K562 (cell line): Measurements from ENCODE around the gene SYMPK. TPM values are rescaled to one million over a fixed set of nuclear protein-coding genes. Genes with fewer than 3 reads are reported as not detected.

Experiments
- BACH1 ChIP-seq: fragments of 200-800 bp; sonication (Bioruptor generic); IDR thresholded peaks from 2 replicates; pipeline ENCODE4 v1.6.1; 2016; ENCODE audit warnings: missing genetic modification characterization, missing compliant biosample characterization
- CBX3 ChIP-seq, 2 experiments: IDR thresholded peaks; 1 replicate in 1 of 2; 2 replicates in 1 of 2; pipeline ENCODE4 v1.6.1; 2012; ENCODE audit warnings: inconsistent platforms in 2 of 2, low read length in 2 of 2, borderline replicate concordance in 1 of 2, control low read depth in 1 of 2
- HDAC2 ChIP-seq: fragments of 450-650 bp; IDR thresholded peaks from 2 replicates; pipeline ENCODE4 v1.6.1; 2016; ENCODE audit warnings: mild to moderate bottlenecking
- KDM4B ChIP-seq, 2 experiments: fragments of 450-650 bp in 1 of 2; sonication (generic) in 1 of 2; IDR thresholded peaks; 2 replicates each; pipeline ENCODE4 v1.6.1; 2016 to 2017; ENCODE audit warnings: borderline replicate concordance in 2 of 2, antibody characterized with exemption in 1 of 2, low read depth in 1 of 2, mild to moderate bottlenecking in 1 of 2
- MYC ChIP-seq, 2 experiments: fragments of 250-450 bp in 1 of 2; sonication (Bioruptor Pico) in 1 of 2; IDR thresholded peaks; 2 replicates each; pipeline versions ENCODE4 v1.5.1 to v1.6.1; 2012 to 2021; ENCODE audit warnings: low read depth in 2 of 2, borderline replicate concordance in 1 of 2, improper control_type of control experiment in 1 of 2, low read length in 1 of 2, mild to moderate bottlenecking in 1 of 2, moderate library complexity in 1 of 2
- SMARCA4 ChIP-seq: fragments of 450-650 bp; IDR thresholded peaks from 2 replicates; pipeline ENCODE4 v1.6.1; 2016
- TBP ChIP-seq: optimal IDR thresholded peaks from 2 replicates; pipeline ENCODE3; 2011; ENCODE audit warnings: low read depth, low read length, improper control_type of control experiment
- ZC3H11A ChIP-seq: IDR thresholded peaks from 2 replicates; pipeline ENCODE4 v1.6.1; 2012; ENCODE audit warnings: low read depth, low read length, improper control_type of control experiment
- ZNF354B ChIP-seq: fragments of 250-450 bp; sonication (Bioruptor Pico); IDR thresholded peaks from 2 replicates; pipeline ENCODE4 v1.4.0; 2020
- polyA plus RNA-seq, 8 experiments: library from polyadenylated mRNA; depleted of rRNA in 4 of 8; stranded (reverse) in 5 of 8; unstranded in 3 of 8; fragments of >200 nt; fragmentation: Nextera tagmentation in 2 of 8; fragmentation: Illumina TruSeq in 1 of 8; extraction: Ambion mirVana in 2 of 8; extraction: Trizol in 1 of 8; gene quantifications; 2 replicates each; pipeline versions ENCODE4 v1.2.1 to v1.2.3, GENCODE V29; 2011 to 2014; ENCODE audit warnings: inconsistent platforms in 1 of 8, missing spikeins in 1 of 8
- total RNA-seq, 7 experiments: library from RNA; depleted of rRNA in 6 of 7; stranded (reverse); fragments of >200 nt in 6 of 7; fragmentation: Illumina TruSeq in 2 of 7; extraction: Trizol in 2 of 7; gene quantifications; 2 replicates each; pipeline versions ENCODE4 v1.2.1 to v1.2.3, GENCODE V29; 2011 to 2021; ENCODE audit warnings: low replicate concordance in 1 of 7
- TF ChIP-seq, protein P1 (sequence below): IDR thresholded peaks from 3 replicates; pipeline ENCODE4 v1.6.1; 2011; ENCODE audit warnings: borderline replicate concordance, mild to moderate bottlenecking, moderate library complexity; ENCODE audit not compliant: insufficient read length; ENCODE audit errors: extremely low read depth
- TF ChIP-seq, protein P2 (sequence below), 2 experiments: fragments of 450-650 bp; formaldehyde crosslinking in 1 of 2; IDR thresholded peaks; 2 replicates each; pipeline versions ENCODE4 v1.4.0 to v1.6.1; 2014 to 2020; ENCODE audit warnings: mild to moderate bottlenecking in 2 of 2, borderline replicate concordance in 1 of 2, low read depth in 1 of 2
- TF ChIP-seq, protein P3 (sequence below), 2 experiments: fragments of 450-650 bp; IDR thresholded peaks; 2 replicates each; pipeline ENCODE4 v1.6.1; 2016
- TF ChIP-seq, protein P4 (sequence below): sonication (generic); formaldehyde crosslinking; IDR thresholded peaks from 2 replicates; pipeline ENCODE4 v1.8.1; 2022; ENCODE audit warnings: missing genetic modification reagents

Gene SYMPK
- total and polyA plus RNA-seq, 9 of the 15 experiments (the other 6 are each of a cell fraction or from before 2014, with no cell fraction given): 0.73 to 95.5 (median 58.4) TPM

- TF ChIP-seq, protein P1, sequence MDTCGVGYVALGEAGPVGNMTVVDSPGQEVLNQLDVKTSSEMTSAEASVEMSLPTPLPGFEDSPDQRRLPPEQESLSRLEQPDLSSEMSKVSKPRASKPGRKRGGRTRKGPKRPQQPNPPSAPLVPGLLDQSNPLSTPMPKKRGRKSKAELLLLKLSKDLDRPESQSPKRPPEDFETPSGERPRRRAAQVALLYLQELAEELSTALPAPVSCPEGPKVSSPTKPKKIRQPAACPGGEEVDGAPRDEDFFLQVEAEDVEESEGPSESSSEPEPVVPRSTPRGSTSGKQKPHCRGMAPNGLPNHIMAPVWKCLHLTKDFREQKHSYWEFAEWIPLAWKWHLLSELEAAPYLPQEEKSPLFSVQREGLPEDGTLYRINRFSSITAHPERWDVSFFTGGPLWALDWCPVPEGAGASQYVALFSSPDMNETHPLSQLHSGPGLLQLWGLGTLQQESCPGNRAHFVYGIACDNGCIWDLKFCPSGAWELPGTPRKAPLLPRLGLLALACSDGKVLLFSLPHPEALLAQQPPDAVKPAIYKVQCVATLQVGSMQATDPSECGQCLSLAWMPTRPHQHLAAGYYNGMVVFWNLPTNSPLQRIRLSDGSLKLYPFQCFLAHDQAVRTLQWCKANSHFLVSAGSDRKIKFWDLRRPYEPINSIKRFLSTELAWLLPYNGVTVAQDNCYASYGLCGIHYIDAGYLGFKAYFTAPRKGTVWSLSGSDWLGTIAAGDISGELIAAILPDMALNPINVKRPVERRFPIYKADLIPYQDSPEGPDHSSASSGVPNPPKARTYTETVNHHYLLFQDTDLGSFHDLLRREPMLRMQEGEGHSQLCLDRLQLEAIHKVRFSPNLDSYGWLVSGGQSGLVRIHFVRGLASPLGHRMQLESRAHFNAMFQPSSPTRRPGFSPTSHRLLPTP: no peak
- TF ChIP-seq SMARCA4 (peak; percentile 57), MYC (IDR thresholded peaks at IDR 0.05; ENCODE audit: low read depth, low read length) (no peak), MYC (CRISPR knock-in tag; IDR thresholded peaks at IDR 0.05; ENCODE audit: borderline replicate concordance, low read depth) (no peak), BACH1 (no peak), KDM4B (IDR thresholded peaks at IDR 0.05; ENCODE audit: borderline replicate concordance in 2 of 2, low read depth in 1 of 2) (no peak), ZNF354B (CRISPR knock-in tag) (no peak), ZC3H11A (no peak), HDAC2 (no peak), TBP (no peak), CBX3 (IDR thresholded peaks at IDR 0.05; ENCODE audit: borderline replicate concordance in 1 of 2, low read length in 2 of 2) (0 out of 3 replicates have a peak, but pooled peaks of 1 of the 2 experiments have one; percentile 17)
- TF ChIP-seq, protein P2, sequence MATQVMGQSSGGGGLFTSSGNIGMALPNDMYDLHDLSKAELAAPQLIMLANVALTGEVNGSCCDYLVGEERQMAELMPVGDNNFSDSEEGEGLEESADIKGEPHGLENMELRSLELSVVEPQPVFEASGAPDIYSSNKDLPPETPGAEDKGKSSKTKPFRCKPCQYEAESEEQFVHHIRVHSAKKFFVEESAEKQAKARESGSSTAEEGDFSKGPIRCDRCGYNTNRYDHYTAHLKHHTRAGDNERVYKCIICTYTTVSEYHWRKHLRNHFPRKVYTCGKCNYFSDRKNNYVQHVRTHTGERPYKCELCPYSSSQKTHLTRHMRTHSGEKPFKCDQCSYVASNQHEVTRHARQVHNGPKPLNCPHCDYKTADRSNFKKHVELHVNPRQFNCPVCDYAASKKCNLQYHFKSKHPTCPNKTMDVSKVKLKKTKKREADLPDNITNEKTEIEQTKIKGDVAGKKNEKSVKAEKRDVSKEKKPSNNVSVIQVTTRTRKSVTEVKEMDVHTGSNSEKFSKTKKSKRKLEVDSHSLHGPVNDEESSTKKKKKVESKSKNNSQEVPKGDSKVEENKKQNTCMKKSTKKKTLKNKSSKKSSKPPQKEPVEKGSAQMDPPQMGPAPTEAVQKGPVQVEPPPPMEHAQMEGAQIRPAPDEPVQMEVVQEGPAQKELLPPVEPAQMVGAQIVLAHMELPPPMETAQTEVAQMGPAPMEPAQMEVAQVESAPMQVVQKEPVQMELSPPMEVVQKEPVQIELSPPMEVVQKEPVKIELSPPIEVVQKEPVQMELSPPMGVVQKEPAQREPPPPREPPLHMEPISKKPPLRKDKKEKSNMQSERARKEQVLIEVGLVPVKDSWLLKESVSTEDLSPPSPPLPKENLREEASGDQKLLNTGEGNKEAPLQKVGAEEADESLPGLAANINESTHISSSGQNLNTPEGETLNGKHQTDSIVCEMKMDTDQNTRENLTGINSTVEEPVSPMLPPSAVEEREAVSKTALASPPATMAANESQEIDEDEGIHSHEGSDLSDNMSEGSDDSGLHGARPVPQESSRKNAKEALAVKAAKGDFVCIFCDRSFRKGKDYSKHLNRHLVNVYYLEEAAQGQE (IDR thresholded peaks at IDR 0.05; ENCODE audit: borderline replicate concordance): no peak
- TF ChIP-seq, protein P2 (CRISPR knock-in tag; IDR thresholded peaks at IDR 0.05; ENCODE audit: low read depth): no peak
- TF ChIP-seq, protein P3, sequence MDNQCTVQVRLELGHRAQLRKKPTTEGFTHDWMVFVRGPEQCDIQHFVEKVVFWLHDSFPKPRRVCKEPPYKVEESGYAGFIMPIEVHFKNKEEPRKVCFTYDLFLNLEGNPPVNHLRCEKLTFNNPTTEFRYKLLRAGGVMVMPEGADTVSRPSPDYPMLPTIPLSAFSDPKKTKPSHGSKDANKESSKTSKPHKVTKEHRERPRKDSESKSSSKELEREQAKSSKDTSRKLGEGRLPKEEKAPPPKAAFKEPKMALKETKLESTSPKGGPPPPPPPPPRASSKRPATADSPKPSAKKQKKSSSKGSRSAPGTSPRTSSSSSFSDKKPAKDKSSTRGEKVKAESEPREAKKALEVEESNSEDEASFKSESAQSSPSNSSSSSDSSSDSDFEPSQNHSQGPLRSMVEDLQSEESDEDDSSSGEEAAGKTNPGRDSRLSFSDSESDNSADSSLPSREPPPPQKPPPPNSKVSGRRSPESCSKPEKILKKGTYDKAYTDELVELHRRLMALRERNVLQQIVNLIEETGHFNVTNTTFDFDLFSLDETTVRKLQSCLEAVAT (IDR thresholded peaks at IDR 0.05): no peak
- TF ChIP-seq, protein P4, sequence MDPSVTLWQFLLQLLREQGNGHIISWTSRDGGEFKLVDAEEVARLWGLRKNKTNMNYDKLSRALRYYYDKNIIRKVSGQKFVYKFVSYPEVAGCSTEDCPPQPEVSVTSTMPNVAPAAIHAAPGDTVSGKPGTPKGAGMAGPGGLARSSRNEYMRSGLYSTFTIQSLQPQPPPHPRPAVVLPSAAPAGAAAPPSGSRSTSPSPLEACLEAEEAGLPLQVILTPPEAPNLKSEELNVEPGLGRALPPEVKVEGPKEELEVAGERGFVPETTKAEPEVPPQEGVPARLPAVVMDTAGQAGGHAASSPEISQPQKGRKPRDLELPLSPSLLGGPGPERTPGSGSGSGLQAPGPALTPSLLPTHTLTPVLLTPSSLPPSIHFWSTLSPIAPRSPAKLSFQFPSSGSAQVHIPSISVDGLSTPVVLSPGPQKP (CRISPR knock-in tag): no peak
These were observed 26.4 kb upstream of the SYMPK start (continued) for GRCh38 chr19:45889210-45889885.
